CD4-positive, alpha-beta T cell treated with Interleukin-15 for 1 hour (primary cell): ENCODE results near the gene VPS33A.
"Not testable (repeated sequence)": the region's sequence is repeated elsewhere in the genome, so short reads cannot be mapped to it uniquely, and the experiment has no call there.

ENCODE experiments used
- DNase-seq: peaks from one replicate; pipeline ENCODE4 v3.0.0-alpha.2; 2020

Gene VPS33A

DNA sequence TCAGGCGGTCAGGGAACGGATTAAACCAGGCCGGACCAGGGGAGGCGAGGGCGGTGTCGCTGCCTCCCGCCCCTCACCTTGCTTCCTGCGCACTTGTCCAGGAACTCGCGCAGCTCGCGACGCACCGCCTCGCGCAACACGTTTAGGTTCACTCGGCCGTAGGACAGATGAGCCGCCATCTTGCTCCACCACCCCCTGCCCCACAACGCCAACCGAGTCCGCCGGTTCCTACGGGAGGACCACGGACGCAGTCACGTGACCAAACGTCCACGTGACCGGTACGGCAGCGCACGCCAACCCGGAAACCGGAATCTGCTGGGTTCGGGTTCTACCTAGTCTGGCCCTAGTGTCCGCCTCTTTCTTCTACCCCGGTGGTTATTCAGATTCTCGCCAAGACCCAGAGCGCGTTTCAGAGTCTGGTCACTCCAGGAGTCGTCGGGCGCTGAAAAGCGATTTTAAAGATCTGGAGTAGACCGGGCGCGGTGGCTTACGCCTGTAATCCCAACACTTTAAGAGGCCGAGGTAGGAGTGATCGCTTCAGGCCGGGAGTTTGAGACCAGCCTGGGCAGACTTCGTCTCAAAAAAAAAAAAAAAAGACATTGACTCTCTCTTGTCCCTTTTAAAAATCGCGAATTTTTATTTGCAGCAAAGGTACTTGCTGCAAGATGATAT, at the start of gene VPS33A:
Gene VPS33A (minus strand): TSS at position 265 of the 672 bp plus-strand sequence. CDS start 86 bp downstream, at position 179.
- peak; percentile 94 for DNase-seq

DNA sequence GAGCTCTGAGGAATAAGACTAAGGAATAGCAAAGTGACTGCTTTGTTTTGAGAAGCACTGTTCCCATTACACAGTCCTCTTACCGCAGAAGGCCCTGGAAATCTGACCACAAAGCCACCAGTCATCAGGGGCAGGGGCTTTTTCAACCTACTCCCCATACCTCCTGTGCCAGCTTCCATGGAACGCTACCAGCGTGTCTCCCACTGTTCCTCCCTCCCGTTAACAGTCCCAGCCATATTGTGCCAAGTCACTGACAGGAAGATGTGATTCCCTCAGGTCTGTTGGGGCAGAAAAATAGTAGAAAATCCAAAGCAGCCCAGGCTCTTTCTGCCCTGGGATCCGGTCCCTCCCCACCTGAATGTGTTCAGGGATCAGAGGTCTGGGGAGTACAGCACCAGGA, 46.6 kb upstream of the VPS33A start:
- DNase-seq: no peak

DNA sequence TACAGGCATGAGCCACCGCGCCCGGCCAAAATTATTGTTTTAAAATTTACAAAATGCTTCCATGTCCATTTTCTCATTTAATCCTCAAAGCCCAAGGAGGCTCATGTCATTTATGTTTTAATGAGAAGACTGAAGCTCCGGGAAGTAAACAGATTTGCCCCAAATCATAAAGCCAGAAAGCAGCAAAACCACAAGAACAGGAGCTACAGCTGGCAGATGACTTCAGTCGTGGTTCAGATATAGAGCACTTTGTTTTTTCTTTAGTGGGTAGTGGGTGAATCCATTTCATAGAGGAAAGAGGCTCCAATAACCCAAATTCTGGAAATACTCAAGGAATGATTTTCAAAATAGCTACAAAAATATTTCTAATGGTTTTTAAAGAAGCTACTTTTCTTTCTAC, 45.4 kb upstream of the VPS33A start:
- DNase-seq: no peak

DNA sequence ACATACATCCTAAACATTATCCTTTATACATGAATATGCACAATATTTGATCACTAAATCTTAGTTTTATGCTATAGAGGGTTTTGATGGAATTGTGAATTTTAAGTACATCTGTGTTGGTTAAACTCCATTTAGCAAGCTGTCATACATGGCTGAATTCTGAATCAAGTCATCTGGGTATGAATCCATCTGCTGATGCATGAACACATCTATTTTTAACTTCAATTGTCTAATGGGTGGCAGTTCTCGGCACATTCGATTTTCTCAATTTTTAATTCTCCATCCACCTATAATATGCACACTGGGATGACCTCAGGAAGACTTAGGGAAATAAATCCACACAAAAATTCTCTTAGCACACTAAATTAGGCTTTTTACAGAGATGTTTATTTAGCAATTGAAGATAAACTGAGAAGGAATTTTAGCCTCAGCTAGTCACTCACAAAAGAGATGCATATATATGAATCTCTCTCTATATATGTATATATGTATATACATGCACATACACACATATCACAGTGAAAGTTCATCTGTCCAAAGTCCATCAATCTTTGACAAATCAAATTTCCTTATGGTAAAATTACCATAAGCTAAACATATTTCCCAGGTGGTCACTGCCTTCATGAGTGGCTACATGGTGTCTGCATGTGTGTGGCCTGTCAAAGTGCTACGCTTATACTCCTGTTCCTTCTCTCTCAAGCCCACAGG, 44.5 kb upstream of the VPS33A start:
- no peak for DNase-seq

DNA sequence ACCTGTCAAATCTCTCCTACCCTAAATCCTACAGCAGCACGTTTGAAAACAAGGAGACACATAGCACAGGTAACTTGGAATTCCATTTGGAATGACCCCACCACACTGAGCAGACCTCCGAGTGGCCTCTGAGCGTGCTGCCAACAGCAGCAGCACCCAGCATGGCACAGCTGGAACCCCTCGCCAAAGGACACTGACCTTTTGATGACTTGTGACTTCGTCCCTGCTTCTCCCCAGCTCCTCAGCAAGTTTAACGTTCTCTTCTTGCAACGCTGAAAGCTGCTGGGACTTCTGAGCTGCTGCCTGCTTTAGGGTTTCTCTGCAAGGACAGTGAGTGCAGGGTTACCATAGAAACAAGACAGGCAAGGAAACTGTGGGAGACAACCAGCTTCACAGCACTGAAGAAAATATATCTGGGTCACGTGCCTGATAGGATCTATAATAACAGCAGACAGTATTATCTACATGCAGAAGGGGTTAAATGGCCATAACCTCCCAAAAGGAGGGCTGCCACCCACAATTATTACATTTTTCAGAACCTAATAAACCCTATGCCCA, 43.3 kb upstream of the VPS33A start:
- DNase-seq: no peak

DNA sequence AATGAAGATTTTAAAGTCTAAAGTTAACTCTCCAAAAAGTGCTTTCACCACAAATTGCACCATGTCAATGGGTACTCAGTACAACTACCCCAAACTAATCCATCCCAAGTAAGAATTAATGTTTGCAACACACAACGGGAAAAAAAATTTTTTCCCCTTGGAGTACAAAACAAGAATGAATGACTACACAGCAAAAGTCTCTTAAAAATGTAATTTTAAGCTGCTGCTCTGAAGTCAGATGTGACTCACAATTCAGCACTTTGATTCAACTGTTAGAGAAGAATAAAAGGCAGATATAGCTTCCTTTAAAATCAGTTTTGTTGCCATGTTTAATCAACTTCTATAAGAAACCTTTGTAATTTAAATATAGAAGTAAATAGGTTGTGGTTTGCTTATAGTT, 42.5 kb upstream of the VPS33A start:
- no peak for DNase-seq

DNA sequence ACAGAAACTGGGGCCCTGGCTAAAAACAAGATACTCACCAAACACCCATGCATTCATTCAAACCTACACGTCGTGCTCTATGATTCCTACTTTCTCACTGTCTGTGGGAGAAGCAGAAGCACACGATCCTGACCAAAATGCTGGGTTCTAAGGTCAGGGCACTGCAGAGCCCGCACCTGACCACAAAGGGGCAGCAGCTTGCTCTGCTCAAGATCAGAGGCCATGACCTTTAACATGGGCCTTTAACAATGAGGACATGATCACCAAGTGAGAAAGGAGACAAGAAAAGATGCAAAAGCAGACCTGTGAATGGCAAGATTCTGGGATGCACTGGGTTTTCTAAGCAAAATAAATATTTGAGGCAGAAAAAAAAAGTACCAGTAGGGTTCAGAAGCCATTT, 40.1 kb upstream of the VPS33A start:
- DNase-seq: no peak

DNA sequence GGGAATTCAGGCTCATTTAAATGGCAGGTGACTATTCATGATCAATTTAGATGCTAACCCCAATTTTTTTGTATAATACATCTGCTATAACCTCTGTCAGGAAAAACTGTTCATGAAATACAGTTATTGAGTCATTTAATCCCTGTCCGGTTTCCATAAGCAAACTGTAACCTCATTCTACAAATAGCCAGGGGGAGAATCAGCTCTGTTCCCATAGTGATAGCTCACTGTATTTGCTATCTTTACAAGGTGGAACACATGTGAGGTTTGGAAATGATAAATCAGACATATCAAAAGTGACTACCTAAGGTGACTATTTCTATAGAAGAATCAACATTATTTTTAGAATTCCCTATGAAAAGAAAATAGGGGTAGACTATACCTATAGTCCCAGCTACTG, 38.6 kb upstream of the VPS33A start:
- DNase-seq: no peak

DNA sequence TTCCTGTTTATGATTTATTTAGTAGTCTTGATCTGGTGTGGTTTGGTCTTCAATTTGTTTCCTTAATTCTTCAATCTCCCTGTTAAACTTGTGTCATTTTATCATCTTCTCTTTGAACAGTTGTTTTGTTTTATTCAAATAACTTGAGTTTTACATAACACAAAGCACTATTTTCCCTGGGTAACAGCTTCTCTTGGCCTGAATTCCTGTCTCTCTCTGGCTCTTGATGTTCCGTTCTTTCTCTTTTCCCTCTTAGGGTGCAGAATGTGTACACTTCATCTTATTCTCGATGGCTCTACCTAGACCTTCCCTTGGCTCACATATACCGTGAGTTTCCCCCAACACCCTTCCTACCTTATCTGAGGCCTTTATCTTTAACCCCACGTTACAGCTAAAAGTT, 36.8 kb upstream of the VPS33A start:
- no peak for DNase-seq

DNA sequence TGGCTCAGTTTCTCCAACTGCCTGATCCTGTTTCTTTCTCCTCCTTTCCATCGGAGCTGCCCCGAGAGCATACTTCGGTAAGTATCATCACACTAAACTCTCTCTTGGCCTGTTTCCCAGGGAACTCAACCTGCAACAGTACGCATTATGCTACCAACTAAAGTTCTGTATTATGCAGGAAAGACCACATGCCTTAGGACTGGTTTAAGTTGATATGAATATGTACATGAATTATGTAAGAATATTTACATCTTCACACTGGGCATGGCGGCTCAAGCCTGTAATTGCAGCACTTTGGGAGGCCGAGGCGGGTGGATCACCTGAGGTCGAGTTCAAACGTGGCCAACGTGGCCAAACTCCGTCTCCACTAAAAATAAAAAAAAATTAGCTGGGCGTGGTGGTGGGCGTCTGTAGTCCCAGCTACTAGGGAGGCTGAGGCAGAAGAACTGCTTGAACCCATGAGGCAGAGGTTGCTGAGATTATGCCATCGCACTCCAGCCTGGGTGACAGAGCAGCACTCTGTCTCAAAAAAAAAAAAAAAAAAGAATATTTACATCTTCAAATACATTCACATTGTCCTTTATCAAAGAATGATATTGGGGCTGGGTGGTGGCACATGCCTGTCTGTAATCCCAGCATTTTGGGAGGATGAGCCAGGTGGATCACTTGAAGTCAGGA, 31.9 kb upstream of the VPS33A start:
- no peak for DNase-seq

DNA sequence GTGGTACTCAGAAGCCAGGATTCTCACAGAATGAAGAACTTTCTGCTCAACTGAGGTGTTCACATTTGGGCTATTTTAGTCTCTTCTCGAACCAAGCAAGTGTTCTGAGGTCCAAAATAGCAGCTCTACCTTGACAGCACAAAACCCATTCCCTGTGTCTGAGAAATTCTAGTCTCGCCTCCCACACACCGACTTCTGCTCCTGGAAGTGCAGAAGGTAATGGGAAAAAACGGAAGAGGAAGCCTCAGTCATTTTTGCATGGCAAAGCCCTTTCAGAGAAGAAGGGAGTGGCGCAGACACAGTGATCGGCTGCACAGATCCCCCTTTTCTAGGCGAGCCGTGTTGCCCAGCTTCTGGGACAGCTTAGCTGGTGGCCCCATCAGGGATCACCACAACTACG, 31.2 kb upstream of the VPS33A start:
- DNase-seq: no peak

DNA sequence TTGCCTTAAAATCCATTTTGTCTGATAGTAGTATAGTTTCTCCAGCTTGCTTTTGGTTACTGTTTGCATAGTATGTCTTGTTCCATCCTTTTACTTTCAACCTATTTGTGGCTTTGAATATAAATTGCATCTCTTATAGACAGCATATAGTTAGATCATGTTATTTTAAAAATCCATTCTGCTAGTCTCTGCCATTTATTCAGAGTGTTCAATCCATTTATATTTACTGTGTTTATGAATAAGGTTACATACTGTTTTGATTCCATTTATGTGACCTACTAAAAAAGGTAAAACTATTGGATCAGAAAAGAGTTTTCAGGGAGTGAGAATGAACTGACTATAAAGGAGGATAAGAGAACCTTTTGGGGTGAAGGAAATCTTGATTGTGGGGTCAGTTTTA, 29.6 kb upstream of the VPS33A start:
- no peak for DNase-seq

DNA sequence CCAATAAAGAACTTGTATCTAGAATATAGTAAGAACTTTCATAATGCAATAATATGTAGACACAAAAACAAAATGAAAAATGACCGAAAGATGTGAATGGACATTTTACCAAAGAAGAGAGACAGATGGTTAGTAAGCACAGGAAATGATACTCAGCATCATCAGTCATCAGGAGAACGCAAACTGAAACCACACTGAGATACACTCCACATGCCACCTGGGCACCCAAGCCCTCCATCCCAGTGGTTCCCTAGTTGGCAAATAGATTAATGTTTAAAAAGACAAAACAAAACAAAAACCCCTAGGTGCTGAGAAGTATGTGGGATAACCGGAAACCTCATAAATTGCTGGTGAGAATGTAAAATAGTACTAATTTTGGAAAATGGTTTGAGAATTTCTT, 26.8 kb upstream of the VPS33A start:
- DNase-seq: no peak

DNA sequence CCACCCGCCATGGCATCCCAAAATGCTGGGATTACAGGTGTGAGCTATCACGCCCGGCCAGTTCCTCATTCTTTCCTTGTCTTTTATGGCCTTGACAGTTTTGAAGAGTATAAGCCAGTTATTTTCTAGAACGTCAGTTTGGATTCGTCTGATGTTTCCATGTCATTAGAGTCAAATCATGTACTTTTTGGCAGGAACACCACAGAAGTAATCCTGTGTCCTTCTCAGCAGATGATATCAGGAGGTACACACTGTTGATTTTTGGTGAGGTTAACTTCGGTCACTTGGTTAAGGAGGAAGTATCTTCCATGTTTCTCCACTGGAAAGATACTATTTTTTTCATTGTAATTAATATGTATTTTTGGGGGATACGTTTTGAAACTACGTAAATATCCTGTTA, 25.1 kb upstream of the VPS33A start:
- no peak for DNase-seq

DNA sequence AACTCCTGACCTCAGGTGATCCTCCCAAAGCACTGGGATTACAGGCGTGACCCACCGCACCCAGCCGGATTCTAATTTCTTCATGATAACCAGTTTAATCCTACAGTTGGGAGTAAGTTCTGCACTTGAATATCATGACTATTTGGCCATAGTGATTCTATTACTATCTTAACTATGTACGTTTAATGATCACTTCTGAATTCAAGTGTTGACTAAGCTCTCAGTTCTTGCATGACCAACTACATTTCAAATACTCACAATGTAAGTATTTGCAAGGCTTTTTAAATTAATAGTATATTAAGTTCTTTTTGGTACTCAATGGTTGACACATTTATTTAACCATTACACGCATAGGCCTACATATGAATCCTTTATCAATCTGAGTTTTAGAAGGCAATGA, 17.4 kb upstream of the VPS33A start:
- DNase-seq: no peak

DNA sequence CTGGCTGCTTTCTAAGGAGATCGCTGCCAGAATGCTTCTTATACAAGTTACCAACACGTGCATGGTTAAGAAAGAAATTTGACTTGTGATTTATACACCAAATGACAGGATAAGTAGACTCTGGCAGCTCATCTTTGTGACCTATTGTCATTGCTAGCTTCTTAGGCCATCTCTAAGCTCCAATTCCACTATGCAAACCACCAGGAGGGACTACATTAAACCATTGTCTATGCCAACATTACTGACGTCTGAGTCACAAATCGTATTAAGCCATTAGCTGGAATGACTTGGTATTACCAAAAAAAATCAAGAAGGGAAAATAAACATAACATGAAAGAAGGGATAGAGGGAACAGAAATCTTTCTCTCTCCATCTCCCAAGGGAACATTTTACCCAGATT, 15.8 kb upstream of the VPS33A start:
- DNase-seq: no peak

DNA sequence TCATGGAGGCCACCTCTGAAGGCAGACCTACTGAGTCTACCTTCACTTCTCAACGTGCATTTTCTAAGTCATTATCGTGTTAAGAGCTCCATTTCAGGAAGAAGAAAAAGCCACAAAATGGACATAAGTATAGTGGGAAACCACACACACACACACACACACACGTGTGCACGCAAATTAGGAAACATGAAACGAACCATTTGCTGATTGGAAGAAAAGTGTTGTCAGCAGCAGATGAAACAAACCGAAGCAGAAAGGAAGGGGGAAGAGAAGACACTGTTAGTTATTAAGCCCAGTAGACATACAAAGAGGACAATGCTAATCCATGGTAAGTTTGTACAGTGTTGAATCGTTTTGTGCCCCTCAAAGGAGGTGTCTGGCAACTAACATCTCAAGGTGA, 9.9 kb upstream of the VPS33A start:
- no peak for DNase-seq

DNA sequence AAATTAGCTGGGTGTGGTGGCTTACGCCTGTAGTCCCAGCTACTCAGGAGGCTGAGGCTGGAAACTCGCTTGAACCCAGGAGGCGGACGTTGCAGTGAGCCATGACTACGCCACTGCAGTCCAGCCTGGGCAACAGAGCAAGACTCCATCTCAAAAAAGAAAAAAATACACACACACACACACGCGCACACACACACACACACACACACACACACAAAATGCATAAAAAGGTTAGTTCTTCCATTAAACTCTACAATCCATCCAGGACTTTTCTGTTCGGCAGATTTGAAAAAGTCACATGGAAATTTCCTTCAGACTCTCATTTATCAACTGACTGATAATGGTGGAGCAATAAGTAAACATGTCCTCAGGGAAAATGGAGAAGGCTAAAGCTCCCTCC, 9.2 kb upstream of the VPS33A start:
- no peak for DNase-seq

DNA sequence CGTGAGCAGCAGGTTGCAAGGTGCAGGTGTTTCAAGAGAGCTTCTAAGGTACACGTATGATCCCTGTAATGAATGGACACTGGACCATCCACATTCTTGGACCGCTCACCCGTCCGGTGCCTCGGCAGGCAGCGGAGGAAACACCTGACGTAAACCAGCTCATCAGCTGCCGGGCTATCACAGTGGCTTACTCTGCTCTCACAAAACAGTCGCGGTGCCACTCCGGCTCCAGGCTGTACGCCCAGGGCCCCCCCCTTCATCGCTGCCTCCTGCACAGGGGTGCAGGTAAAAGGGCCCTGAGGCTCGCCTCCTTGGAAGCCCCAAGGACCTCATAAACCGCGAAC, 436 bp downstream of the VPS33A start:
- DNase-seq: no peak

DNA sequence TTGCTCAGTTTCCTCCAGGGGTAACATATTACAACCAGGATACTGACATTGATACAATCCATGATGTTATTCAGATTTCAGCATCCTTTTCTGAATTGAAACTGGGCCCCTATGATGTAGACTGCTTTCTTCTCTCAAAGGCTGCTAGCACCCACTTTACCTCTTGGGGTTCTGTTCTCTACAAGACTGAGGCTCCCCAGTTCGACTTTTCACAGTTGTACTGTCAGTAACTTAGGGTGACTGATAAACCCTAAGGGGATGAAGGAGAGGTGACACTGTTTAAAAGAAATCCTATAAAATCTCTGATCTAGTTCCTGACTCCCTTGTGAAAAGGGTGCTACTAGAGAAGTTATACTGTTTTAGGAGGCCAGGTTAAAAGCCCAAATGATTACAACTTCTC, 818 bp downstream of the VPS33A start:
- no peak for DNase-seq

DNA sequence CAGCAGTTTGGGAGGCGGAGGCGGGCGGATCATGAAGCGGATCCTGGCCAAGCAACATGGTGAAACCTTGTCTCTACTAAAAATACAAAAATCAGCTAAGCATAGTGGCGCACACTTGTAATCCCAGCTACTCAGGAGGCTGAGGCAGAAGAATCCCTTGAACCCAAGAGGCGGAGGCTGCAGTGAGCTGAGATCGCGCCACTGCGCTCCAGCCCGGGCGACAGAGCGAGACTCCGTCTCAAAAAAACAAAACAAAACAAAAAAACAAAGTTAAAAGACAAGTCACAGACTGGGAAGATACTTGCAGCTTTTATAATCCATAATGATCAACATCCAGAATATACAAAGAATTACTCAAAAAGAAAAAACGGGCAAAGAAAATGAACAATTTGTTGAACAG, 5.6 kb downstream of the VPS33A start:
- DNase-seq: not testable (repeated sequence)

DNA sequence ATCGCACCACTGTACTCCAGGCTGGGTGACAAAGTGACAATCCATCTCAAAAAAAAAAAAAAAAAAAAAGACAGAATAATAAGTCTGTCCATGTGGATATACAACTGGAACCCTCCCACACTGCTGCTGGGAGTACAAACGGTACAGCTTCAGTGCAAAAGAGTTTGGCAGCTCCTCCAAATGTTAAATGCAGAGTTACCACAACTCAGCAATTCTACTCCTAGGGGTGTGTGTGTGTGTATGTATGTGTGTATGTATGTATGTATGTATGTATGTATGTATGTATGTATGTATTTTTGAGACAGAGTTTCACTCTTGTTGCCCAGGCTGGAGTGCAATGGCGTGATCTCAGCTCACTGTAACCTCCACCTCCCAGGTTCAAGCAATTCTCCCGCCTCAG, 7.4 kb downstream of the VPS33A start:
- DNase-seq: not testable (repeated sequence)

DNA sequence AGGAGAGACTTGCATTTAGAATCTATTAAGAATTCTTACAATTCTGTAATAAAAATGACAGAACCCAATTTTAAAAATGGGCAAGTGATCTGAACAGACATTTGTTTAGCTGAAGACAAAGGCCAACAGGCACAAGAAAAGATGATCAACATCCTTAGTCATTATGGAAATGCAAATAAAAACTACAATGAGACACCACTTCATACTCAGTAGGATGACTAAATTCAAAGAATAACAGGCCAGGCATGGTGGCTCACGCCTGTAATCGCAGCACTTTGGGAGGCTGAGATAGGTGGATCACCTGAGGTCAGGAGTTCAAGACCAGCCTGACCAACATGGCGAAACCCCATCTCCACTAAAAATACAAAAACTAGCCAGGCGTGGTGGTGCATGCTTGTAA, 7.8 kb downstream of the VPS33A start:
- not testable (repeated sequence) for DNase-seq

DNA sequence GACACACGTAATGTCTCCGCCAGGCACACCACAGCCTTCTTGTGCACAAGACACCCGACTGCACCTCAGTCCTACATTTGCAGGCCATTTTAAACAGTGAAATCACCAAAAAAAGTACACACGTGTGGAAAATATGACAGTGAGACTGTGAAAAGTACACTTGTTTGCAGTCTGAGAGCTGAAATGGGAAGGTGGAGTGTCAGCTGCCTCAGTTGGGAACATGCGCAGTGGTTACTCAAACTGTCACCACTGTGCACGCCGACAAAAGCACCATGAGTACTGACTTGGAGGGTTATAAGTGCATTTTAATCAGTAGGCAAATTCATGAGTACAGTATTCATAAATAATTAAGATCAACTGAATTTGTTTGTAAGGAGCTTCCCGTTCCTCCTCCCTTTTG, 15.8 kb downstream of the VPS33A start:
- DNase-seq: no peak
